ENCODE results near the gene ABRAXAS1.

DNA sequence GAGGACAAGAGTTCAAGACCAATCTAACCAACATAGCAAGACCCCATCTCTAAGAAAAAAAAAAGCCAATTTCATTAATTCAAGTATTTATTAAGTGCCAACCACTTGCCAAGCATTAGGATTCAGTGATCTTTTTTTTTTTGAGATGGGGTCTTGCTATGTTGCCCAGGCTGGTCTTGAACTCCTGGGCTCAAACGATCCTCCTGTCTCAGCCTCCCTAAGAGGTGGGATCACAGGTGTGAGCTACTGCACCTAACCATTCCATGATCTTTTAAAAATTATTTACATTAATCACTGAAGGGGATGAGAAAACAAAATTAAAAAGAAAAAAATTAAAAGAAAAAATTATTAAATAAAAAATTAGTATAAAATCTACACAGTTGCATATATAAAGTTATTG, 53.7 kb downstream of the ABRAXAS1 start:
- no peak for TF ChIP-seq EZH2 (IDR thresholded peaks at IDR 0.05; ENCODE audit: insufficient read depth, low read length)
- TF ChIP-seq, protein P1, sequence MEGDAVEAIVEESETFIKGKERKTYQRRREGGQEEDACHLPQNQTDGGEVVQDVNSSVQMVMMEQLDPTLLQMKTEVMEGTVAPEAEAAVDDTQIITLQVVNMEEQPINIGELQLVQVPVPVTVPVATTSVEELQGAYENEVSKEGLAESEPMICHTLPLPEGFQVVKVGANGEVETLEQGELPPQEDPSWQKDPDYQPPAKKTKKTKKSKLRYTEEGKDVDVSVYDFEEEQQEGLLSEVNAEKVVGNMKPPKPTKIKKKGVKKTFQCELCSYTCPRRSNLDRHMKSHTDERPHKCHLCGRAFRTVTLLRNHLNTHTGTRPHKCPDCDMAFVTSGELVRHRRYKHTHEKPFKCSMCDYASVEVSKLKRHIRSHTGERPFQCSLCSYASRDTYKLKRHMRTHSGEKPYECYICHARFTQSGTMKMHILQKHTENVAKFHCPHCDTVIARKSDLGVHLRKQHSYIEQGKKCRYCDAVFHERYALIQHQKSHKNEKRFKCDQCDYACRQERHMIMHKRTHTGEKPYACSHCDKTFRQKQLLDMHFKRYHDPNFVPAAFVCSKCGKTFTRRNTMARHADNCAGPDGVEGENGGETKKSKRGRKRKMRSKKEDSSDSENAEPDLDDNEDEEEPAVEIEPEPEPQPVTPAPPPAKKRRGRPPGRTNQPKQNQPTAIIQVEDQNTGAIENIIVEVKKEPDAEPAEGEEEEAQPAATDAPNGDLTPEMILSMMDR (IDR thresholded peaks at IDR 0.05; ENCODE audit: insufficient read depth, low read depth, low read length), result no peak
